ENCODE measurements around the gene CENPP. TPM values are rescaled to one million over a fixed set of nuclear protein-coding genes. Genes with fewer than 3 reads are reported as not detected.

Gene CENPP
- 7.9 and 10.3 TPM in 2 replicates for total RNA-seq (2014; rRNA removed; shearing (Covaris generic))

GRCh38 chr9:92325269-92325990 lies at the start of gene CENPP, which contains the start of gene NOL8:
Gene CENPP (plus strand): TSS chr9:92325953.
Gene NOL8 (minus strand): TSS chr9:92325350. CDS start chr9:92324161, 1,189 bp downstream.
- no peaks in the 10 kb centered on the region for H3K27me3 ChIP-seq (ENCODE audit: control insufficient read depth, insufficient read depth, low read length)
- DNase-seq, result peak; percentile 88
- peaks cover 2% of the 10 kb centered on the region for H3K36me3 ChIP-seq (replicated peaks; ENCODE audit: control insufficient read depth, insufficient read depth, low read length)
- peak within 1 kb of the TSS; percentile 88 for H3K4me3 ChIP-seq (ENCODE audit: insufficient read depth, low read depth, low read length)

- peaks cover 62% of the 10 kb centered on the region for H3K36me3 ChIP-seq (replicated peaks; ENCODE audit: control insufficient read depth, insufficient read depth, low read length)
- no peak overlapping the region for H3K4me3 ChIP-seq (ENCODE audit: insufficient read depth, low read depth, low read length)
- no peaks in the 10 kb centered on the region for H3K27me3 ChIP-seq (ENCODE audit: control insufficient read depth, insufficient read depth, low read length)
- no peak for DNase-seq
These were observed 49.3 kb upstream of the CENPP start for GRCh38 chr9:92276331-92277032.

- DNase-seq, result no peak
- Histone ChIP-seq H3K36me3 (replicated peaks; ENCODE audit: control insufficient read depth, insufficient read depth, low read length) (peaks cover 61% of the 10 kb centered on the region), H3K4me3 (ENCODE audit: insufficient read depth, low read depth, low read length) (no peak overlapping the region), H3K27me3 (ENCODE audit: control insufficient read depth, insufficient read depth, low read length) (no peaks in the 10 kb centered on the region)
These were observed 47.6 kb upstream of the CENPP start for GRCh38 chr9:92278110-92278509.

GRCh38 chr9:92279302-92279701 lies 46.5 kb upstream of the CENPP start:
- no peak for DNase-seq
- Histone ChIP-seq H3K27me3 (ENCODE audit: control insufficient read depth, insufficient read depth, low read length) (no peaks in the 10 kb centered on the region), H3K36me3 (replicated peaks; ENCODE audit: control insufficient read depth, insufficient read depth, low read length) (peaks cover 57% of the 10 kb centered on the region), H3K4me3 (ENCODE audit: insufficient read depth, low read depth, low read length) (no peak overlapping the region)

- DNase-seq, result no peak
- no peak overlapping the region for H3K4me3 ChIP-seq (ENCODE audit: insufficient read depth, low read depth, low read length)
- H3K36me3 ChIP-seq (replicated peaks; ENCODE audit: control insufficient read depth, insufficient read depth, low read length), result peaks cover 20% of the 10 kb centered on the region
- H3K27me3 ChIP-seq (ENCODE audit: control insufficient read depth, insufficient read depth, low read length), result no peaks in the 10 kb centered on the region
These were observed 35.9 kb upstream of the CENPP start for GRCh38 chr9:92289708-92290390.

- Histone ChIP-seq H3K27me3 (ENCODE audit: control insufficient read depth, insufficient read depth, low read length) (no peaks in the 10 kb centered on the region), H3K36me3 (replicated peaks; ENCODE audit: control insufficient read depth, insufficient read depth, low read length) (peaks cover 12% of the 10 kb centered on the region), H3K4me3 (ENCODE audit: insufficient read depth, low read depth, low read length) (no peak overlapping the region)
- no peak for DNase-seq
These were observed 34.8 kb upstream of the CENPP start for GRCh38 chr9:92290785-92291429.

GRCh38 chr9:92291577-92291976 lies 34.2 kb upstream of the CENPP start:
- H3K36me3 ChIP-seq (replicated peaks; ENCODE audit: control insufficient read depth, insufficient read depth, low read length), result peaks cover 9% of the 10 kb centered on the region
- H3K4me3 ChIP-seq (ENCODE audit: insufficient read depth, low read depth, low read length), result no peak overlapping the region
- no peaks in the 10 kb centered on the region for H3K27me3 ChIP-seq (ENCODE audit: control insufficient read depth, insufficient read depth, low read length)
- no peak for DNase-seq

- Histone ChIP-seq H3K4me3 (ENCODE audit: insufficient read depth, low read depth, low read length) (peak overlapping the region; percentile 81), H3K36me3 (replicated peaks; ENCODE audit: control insufficient read depth, insufficient read depth, low read length) (peaks cover 3% of the 10 kb centered on the region), H3K27me3 (ENCODE audit: control insufficient read depth, insufficient read depth, low read length) (no peaks in the 10 kb centered on the region)
- no peak for DNase-seq
These were observed 33.2 kb upstream of the CENPP start for GRCh38 chr9:92292338-92293074.

- peaks cover 3% of the 10 kb centered on the region for H3K36me3 ChIP-seq (replicated peaks; ENCODE audit: control insufficient read depth, insufficient read depth, low read length)
- peak overlapping the region; percentile 81 for H3K4me3 ChIP-seq (ENCODE audit: insufficient read depth, low read depth, low read length)
- no peak for DNase-seq
- no peaks in the 10 kb centered on the region for H3K27me3 ChIP-seq (ENCODE audit: control insufficient read depth, insufficient read depth, low read length)
These were observed 32.7 kb upstream of the CENPP start for GRCh38 chr9:92293075-92293354.

- peaks cover 6% of the 10 kb centered on the region for H3K36me3 ChIP-seq (replicated peaks; ENCODE audit: control insufficient read depth, insufficient read depth, low read length)
These were observed 32.1 kb upstream of the CENPP start, which contains the start of gene IARS1 for GRCh38 chr9:92293452-92294296. Gene IARS1 (minus strand): TSS chr9:92293697. CDS start chr9:92289419, 4,278 bp downstream.

GRCh38 chr9:92294297-92294676 lies 31.5 kb upstream of the CENPP start:
- no peak for DNase-seq
- no peaks in the 10 kb centered on the region for H3K27me3 ChIP-seq (ENCODE audit: control insufficient read depth, insufficient read depth, low read length)
- peak overlapping the region; percentile 81 for H3K4me3 ChIP-seq (ENCODE audit: insufficient read depth, low read depth, low read length)
- H3K36me3 ChIP-seq (replicated peaks; ENCODE audit: control insufficient read depth, insufficient read depth, low read length), result peaks cover 12% of the 10 kb centered on the region

More at GRCh38 chr9:92293452-92294296, 32.1 kb upstream of the CENPP start, which contains the start of gene IARS1:
- Histone ChIP-seq H3K4me3 (ENCODE audit: insufficient read depth, low read depth, low read length) (peak within 1 kb of the TSS; percentile 81), H3K27me3 (ENCODE audit: control insufficient read depth, insufficient read depth, low read length) (no peaks in the 10 kb centered on the region)
- peak; percentile 96 for DNase-seq

GRCh38 chr9:92295240-92295790 lies 30.4 kb upstream of the CENPP start:
- Histone ChIP-seq H3K27me3 (ENCODE audit: control insufficient read depth, insufficient read depth, low read length) (no peaks in the 10 kb centered on the region), H3K4me3 (ENCODE audit: insufficient read depth, low read depth, low read length) (no peak overlapping the region), H3K36me3 (replicated peaks; ENCODE audit: control insufficient read depth, insufficient read depth, low read length) (peaks cover 13% of the 10 kb centered on the region)
- DNase-seq, result no peak

GRCh38 chr9:92295827-92296258 lies 29.9 kb upstream of the CENPP start:
- Histone ChIP-seq H3K4me3 (ENCODE audit: insufficient read depth, low read depth, low read length) (no peak overlapping the region), H3K27me3 (ENCODE audit: control insufficient read depth, insufficient read depth, low read length) (no peaks in the 10 kb centered on the region), H3K36me3 (replicated peaks; ENCODE audit: control insufficient read depth, insufficient read depth, low read length) (peaks cover 14% of the 10 kb centered on the region)
- DNase-seq, result peak; percentile 5
